ENCODE measurements around the gene TSSK2. TPM values are rescaled to one million over a fixed set of nuclear protein-coding genes. Genes with fewer than 3 reads are reported as not detected.
A peak's percentile ranks its signal among the peaks of the same experiment; 100 is the strongest.

The TSSK2 gene
- polyA plus RNA-seq, 1 donor from 2014 or later = not detected

- Histone ChIP-seq H4K20me1 (ENCODE audit: insufficient read depth) (no peaks in the 10 kb centered on the region), H3K4me3 (ENCODE audit: low read length) (no peak overlapping the region), H3K27me3 (ENCODE audit: insufficient read depth, low read depth, low read length) (no peaks in the 10 kb centered on the region), H2AFZ (ENCODE audit: low read depth, low read length) (peak overlapping the region; percentile 24), H3K9ac (ENCODE audit: low read length) (peak overlapping the region; percentile 49), H3K27ac (ENCODE audit: low read length) (peak overlapping the region; percentile 81), H3K36me3 (ENCODE audit: insufficient read depth, low read length) (no peaks in the 10 kb centered on the region), H3K4me2 (ENCODE audit: low read length) (no peak overlapping the region), H3K9me2 (ENCODE audit: insufficient read depth, low read length) (no peaks in the 10 kb centered on the region), H3F3A (ENCODE audit: insufficient read depth, low read length, poor library complexity, severe bottlenecking) (no peaks in the 10 kb centered on the region), H3K79me2 (replicated peaks; ENCODE audit: insufficient read depth, low read length) (peaks cover 37% of the 10 kb centered on the region), H3K9me3 (ENCODE audit: low read length) (no peaks in the 10 kb centered on the region)
- peak; percentile 33 for TF ChIP-seq POLR2AphosphoS5 (IDR thresholded peaks at IDR 0.05)
- peak; percentile 35 for TF ChIP-seq CTCF (IDR thresholded peaks at IDR 0.05; ENCODE audit: poor library complexity, severe bottlenecking)
- no peak for TF ChIP-seq SMC3 (conservative IDR thresholded peaks at IDR 0.05; ENCODE audit: poor library complexity)
Observed at GRCh38 chr22:19103880-19104821, 27.0 kb upstream of the TSSK2 start.

- Histone ChIP-seq H3K27ac (ENCODE audit: low read length) (no peak overlapping the region), H3K4me3 (ENCODE audit: low read length) (no peak overlapping the region), H4K20me1 (ENCODE audit: insufficient read depth) (no peaks in the 10 kb centered on the region), H3K9ac (ENCODE audit: low read length) (no peak overlapping the region), H3K27me3 (ENCODE audit: insufficient read depth, low read depth, low read length) (no peaks in the 10 kb centered on the region), H2AFZ (ENCODE audit: low read depth, low read length) (no peak overlapping the region), H3K79me2 (replicated peaks; ENCODE audit: insufficient read depth, low read length) (peaks cover 38% of the 10 kb centered on the region), H3K4me2 (ENCODE audit: low read length) (no peak overlapping the region), H3F3A (ENCODE audit: insufficient read depth, low read length, poor library complexity, severe bottlenecking) (no peaks in the 10 kb centered on the region), H3K9me2 (ENCODE audit: insufficient read depth, low read length) (no peaks in the 10 kb centered on the region), H3K9me3 (ENCODE audit: low read length) (no peaks in the 10 kb centered on the region), H3K36me3 (ENCODE audit: insufficient read depth, low read length) (no peaks in the 10 kb centered on the region)
- TF ChIP-seq EP300 (conservative IDR thresholded peaks at IDR 0.05; ENCODE audit: poor library complexity, severe bottlenecking) (no peak), CTCF (IDR thresholded peaks at IDR 0.05; ENCODE audit: poor library complexity, severe bottlenecking) (no peak), EZH2 (IDR thresholded peaks at IDR 0.05; ENCODE audit: borderline replicate concordance, insufficient read depth, low read length, poor library complexity, severe bottlenecking) (no peak), MXI1 (conservative IDR thresholded peaks at IDR 0.05; ENCODE audit: poor library complexity, severe bottlenecking) (no peak), POLR2AphosphoS5 (IDR thresholded peaks at IDR 0.05) (no peak), TAF1 (IDR thresholded peaks at IDR 0.05; ENCODE audit: low read depth) (no peak), REST (IDR thresholded peaks at IDR 0.05; ENCODE audit: borderline replicate concordance) (no peak), RAD21 (conservative IDR thresholded peaks at IDR 0.05) (no peak), SMC3 (conservative IDR thresholded peaks at IDR 0.05; ENCODE audit: poor library complexity) (no peak)
Observed at GRCh38 chr22:19105456-19105855, 25.7 kb upstream of the TSSK2 start.

Data from neural cell (in vitro differentiated cells).